ENCODE results near the gene AFF2.

The AFF2 gene

DNA sequence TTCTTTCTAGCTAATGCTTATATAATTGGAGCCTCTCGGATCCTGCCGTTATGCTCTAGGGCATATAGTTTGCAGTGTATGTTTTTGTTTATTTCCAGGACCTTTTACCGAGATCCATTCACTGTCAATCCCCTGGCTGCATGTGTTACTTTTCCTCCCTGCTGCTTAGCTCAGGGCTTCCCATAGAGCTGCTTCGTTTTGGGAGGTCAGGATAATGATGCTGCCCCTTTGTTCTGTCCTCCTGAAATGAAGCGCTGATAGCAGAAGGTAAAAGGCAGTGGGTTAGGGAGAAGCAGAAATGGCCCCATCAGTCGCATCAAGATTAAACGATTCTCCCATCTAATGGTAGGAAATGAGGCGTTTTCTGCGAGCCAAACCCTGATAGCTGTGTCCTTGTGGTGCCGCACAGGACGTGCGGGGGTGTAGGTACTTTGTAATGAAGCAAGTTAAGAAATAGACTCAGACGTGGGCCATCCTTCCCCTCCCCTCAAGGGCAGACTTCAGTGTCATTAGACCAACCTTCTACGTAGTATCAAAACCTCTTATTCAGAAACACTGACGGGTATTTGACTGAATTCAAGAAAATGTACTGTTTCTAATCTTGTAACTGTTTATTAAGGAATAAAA lies 37.3 kb downstream of the AFF2 start:
- FAIRE-seq, result no peak

DNA sequence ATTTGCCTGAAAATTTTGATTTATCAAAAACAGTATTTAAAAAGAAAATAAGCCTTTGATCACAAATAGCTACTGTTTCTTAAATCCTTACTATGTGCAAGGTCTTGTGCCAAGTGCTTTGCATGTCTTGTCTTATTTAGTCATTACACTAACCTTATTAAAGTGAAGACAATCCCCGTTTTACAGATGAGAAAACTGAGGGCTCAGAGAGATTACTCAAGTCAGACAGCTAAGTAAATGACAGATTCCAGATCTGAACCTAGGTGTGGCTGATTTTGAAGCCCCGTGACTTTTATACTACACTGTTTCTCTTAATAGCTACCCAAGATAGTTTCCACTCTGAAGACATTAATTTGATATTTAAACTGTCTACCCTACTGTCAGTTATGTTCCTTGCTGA lies 38.2 kb downstream of the AFF2 start:
- no peak for FAIRE-seq

DNA sequence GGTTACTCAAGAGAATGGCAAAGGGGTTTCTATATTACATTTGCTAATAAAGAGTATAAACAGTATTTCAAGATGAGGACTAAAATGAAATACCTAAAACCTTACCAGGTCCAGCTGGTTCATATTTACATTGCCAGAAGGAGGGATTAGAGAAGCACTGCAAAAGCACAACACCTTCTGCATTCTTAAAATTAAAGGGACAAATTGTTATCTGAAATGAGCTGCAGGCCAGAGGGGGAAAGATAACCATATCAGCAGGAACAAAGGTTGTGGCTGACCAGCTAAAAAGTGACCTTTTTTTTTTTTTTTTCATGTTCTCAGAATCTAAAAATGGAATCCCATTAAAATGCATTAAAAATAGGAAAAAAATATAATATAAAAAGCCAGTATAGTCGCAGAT lies 39.7 kb downstream of the AFF2 start:
- no peak for FAIRE-seq

GRCh38 chrX:148540671-148541583 lies 40.5 kb downstream of the AFF2 start:
- no peak for FAIRE-seq

- FAIRE-seq, result no peak
These were observed 41.1 kb downstream of the AFF2 start for GRCh38 chrX:148541584-148541940.

GRCh38 chrX:148542481-148543255 lies 42.3 kb downstream of the AFF2 start:
- no peak for FAIRE-seq

GRCh38 chrX:148552775-148553174 lies 52.4 kb downstream of the AFF2 start:
- no peak for FAIRE-seq

GRCh38 chrX:148555101-148555500 lies 54.7 kb downstream of the AFF2 start:
- FAIRE-seq, result no peak

- no peak for FAIRE-seq
These were observed 55.3 kb downstream of the AFF2 start for GRCh38 chrX:148555571-148556243.

DNA sequence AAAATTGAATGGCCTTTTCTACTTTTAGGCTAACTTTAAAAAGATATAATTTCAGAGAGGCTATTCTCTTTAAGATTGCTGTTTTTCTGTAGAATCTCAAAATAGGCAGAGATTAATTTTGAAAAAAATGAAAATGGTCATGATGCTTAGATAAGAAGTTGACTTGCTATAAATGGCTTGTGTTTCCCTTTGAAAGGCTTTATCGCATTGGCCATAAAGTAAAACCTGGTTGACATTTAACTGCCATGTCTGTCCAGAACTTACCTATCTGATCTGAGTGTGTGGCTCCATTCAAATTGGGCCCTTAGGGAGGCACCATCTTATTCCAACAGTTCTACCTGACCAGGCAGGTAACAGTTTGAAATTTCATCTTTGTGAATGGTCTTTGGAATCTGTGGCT lies 56.1 kb downstream of the AFF2 start:
- no peak for FAIRE-seq

- FAIRE-seq, result no peak
These were observed 62.4 kb downstream of the AFF2 start for GRCh38 chrX:148562846-148563245.

DNA sequence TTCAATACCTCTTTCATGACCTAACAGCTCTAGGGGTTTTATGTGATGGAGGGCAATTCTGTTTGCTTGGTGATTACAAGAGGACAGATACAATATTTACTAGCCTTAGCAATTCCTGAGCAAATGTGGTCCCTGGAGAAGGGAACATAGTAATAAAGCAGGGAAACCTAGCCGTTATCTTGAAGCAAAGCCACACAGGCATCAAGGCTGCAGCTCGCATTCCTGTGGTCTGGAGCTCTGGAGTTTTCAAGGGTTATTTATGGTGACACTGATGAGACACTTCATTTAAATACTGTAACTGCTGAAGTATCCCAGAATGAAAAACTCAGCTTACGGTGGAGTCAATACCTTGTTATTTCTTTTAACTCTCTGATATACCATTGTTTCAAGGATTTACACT lies 66.8 kb downstream of the AFF2 start:
- FAIRE-seq, result no peak

GRCh38 chrX:148567779-148568178 lies 67.4 kb downstream of the AFF2 start:
- no peak for FAIRE-seq

DNA sequence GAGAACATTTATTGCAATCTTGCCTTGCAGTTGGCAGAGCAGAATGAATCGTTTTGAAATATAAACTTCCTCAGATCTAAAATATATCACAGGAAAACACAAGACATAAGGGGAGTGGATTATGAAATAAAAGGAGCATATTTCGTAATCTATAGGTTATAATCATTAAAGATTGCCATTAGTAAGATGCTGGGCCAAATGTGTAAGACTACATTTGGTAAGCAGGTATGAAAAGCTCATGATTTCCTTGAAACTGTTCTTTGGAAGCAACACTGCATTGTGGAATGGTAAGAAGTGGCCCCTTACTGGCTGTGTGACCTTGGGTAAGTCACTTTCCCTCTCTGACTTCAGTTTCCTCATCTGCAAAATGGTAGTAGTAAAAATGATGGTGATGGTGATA lies 68.3 kb downstream of the AFF2 start:
- no peak for FAIRE-seq

DNA sequence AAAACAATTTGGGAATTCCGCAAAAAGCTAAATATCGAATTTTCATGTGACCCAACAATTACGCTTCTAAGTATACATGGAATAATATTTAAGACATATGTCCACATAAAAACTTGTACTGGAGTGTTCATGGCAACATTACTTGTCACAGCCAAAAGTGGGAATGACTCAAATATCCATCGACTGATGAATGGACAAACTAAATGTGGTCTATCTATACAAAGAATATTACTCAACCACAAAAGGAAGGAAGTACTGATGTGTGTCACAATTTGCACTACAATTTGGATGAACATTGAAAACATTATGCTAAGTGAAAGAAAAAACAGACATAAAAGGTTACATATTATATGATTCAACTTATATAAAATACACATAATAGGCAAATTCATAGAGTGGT lies 71.9 kb downstream of the AFF2 start:
- FAIRE-seq, result no peak

DNA sequence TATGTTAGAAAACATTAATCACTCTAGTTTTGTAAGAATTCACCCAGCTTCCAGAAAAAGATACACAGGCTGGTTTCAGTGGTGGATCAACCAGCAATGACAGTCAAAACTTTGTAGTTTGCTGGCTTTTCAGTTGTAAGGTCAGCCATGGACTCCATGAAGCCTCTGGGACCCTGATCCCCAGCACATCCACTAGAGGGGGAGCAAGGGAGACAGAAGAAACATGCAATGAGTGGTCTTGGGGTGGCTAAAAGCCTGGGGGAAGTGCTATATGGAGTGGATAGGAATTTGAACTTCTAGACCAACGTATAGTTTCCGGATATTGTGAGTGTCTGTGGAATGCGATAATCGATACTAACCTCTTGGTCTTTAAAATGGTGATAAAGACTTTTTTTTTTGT lies 72.7 kb downstream of the AFF2 start:
- no peak for FAIRE-seq

DNA sequence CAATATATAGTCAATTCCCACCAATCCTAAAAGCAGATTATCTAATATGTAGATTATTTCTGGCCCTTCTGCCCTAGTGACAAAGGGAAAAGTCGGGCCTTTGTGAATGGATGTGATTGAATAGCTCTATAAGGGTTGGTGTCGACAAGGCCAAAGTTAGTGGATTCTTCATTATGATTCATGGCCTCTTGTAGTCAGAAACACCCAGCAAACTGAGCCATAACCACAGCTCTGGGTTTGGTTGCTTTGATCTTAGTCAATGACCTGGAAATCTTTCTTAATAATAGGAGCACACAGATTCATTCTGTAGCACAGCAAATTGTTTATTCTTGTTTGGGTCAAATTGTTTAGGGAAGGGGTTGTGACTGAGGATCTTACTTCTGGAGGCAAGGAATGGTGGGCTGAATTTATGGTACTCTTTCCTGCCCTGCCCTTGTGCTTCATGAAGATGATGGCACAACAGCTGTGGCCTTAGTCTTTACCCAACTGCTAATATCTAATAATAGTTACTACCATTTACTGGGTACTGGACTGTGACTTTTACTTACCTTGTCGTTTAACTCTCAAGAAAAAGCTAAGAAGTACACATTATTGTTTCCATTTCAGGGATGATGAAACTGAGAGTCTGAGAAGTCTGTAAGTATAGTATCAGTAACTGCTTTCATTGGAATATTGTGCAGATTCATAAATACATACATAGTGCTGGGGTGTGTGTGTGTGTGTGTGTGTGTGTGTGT lies 74.0 kb downstream of the AFF2 start:
- FAIRE-seq, result no peak

- no peak for FAIRE-seq
These were observed 76.0 kb downstream of the AFF2 start for GRCh38 chrX:148576396-148576795.

DNA sequence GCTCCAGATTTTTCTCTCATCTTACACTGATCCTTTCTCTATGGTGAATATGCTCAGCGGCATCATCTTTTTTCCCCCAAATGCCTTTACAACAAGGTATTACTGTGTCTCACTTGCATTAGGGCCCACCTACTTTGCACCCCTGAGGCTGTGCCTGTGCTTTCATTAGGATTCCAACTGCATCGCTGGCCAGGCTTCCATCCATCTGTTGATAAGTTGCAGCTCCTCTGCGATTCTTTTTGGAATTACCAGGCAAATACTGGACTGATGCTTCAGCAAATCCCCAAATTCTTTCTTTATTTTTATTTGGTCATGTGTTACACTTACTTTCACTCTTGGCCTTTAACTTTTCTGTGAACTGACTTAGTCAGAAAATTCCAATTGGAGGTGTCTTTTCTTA lies 77.3 kb downstream of the AFF2 start:
- FAIRE-seq, result no peak

- FAIRE-seq, result no peak
These were observed 79.6 kb downstream of the AFF2 start for GRCh38 chrX:148580016-148580415.

GRCh38 chrX:148582353-148582752 lies 81.9 kb downstream of the AFF2 start:
- FAIRE-seq, result no peak

- no peak for FAIRE-seq
These were observed 88.4 kb downstream of the AFF2 start for GRCh38 chrX:148588649-148589310.
